HepG2 (cell line): ENCODE results near the gene APBB3. TPM values are rescaled to one million over a fixed set of nuclear protein-coding genes. Genes with fewer than 3 reads are reported as not detected.
A peak's percentile ranks its signal among the peaks of the same experiment; 100 is the strongest.

Experiments used
- BCL6 ChIP-seq: IDR thresholded peaks from 2 replicates; pipeline ENCODE4 v1.6.1; 2016; ENCODE audit warnings: missing genetic modification reagents, missing compliant biosample characterization
- ESRRA ChIP-seq: sonication (generic); formaldehyde crosslinking; IDR thresholded peaks from 2 replicates; pipeline ENCODE4 v1.5.1; 2020; ENCODE audit warnings: mild to moderate bottlenecking, low read depth, missing genetic modification reagents
- FOXK1 ChIP-seq: sonication (generic); formaldehyde crosslinking; IDR thresholded peaks from 2 replicates; pipeline ENCODE4 v1.4.0; 2020; ENCODE audit warnings: low read depth, missing genetic modification reagents, borderline replicate concordance
- HINFP ChIP-seq: sonication (generic); formaldehyde crosslinking; IDR thresholded peaks from 2 replicates; pipeline ENCODE4 v1.4.0; 2020; ENCODE audit warnings: low read depth, mild to moderate bottlenecking, missing genetic modification reagents
- KDM5B ChIP-seq: sonication (generic); formaldehyde crosslinking; IDR thresholded peaks from 2 replicates; pipeline ENCODE4 v1.4.0; 2020; ENCODE audit warnings: missing genetic modification reagents, mild to moderate bottlenecking, borderline replicate concordance
- NCOA1 ChIP-seq: sonication (generic); formaldehyde crosslinking; IDR thresholded peaks from 2 replicates; pipeline ENCODE4 v1.9.0; 2021; ENCODE audit warnings: missing genetic modification reagents
- PAWR ChIP-seq: sonication (generic); formaldehyde crosslinking; IDR thresholded peaks from 2 replicates; pipeline ENCODE4 v1.4.0; 2020; ENCODE audit warnings: missing genetic modification reagents, mild to moderate bottlenecking, borderline replicate concordance
- SALL1 ChIP-seq: sonication (generic); formaldehyde crosslinking; IDR thresholded peaks from 2 replicates; pipeline ENCODE4 v1.8.0; 2022; ENCODE audit warnings: mild to moderate bottlenecking, missing genetic modification reagents
- SRSF4 ChIP-seq: fragments of 200-400 bp; formaldehyde crosslinking; IDR thresholded peaks from one replicate; pipeline ENCODE4 v1.6.1; 2018; ENCODE audit warnings: mild to moderate bottlenecking, low read depth, low read length, moderate library complexity; ENCODE audit not compliant: poor library complexity, severe bottlenecking
- TIGD3 ChIP-seq: sonication (generic); formaldehyde crosslinking; IDR thresholded peaks from 2 replicates; pipeline ENCODE4 v1.5.1; 2020; ENCODE audit warnings: mild to moderate bottlenecking, missing genetic modification reagents, borderline replicate concordance
- U2AF1 ChIP-seq: fragments of 200-400 bp; formaldehyde crosslinking; optimal IDR thresholded peaks from 2 replicates; pipeline ENCODE3; 2017; ENCODE audit warnings: mild to moderate bottlenecking, low read depth, low read length
- U2AF2 ChIP-seq: fragments of 200-400 bp; formaldehyde crosslinking; IDR thresholded peaks from 2 replicates; pipeline ENCODE4 v1.6.1; 2017; ENCODE audit warnings: low read depth, mild to moderate bottlenecking, low read length
- ZNF292 ChIP-seq: sonication (generic); formaldehyde crosslinking; IDR thresholded peaks from 2 replicates; pipeline ENCODE4 v1.8.1; 2022; ENCODE audit warnings: mild to moderate bottlenecking, low read depth, missing genetic modification reagents, borderline replicate concordance
- ZNF317 ChIP-seq: sonication (generic); formaldehyde crosslinking; IDR thresholded peaks from 2 replicates; pipeline ENCODE4 v1.5.0; 2020; ENCODE audit warnings: mild to moderate bottlenecking, missing genetic modification reagents
- ZNF546 ChIP-seq: sonication (generic); formaldehyde crosslinking; conservative IDR thresholded peaks from 2 replicates; pipeline ENCODE4 v1.8.1; 2023; ENCODE audit warnings: mild to moderate bottlenecking, missing genetic modification reagents
- ZNF558 ChIP-seq: sonication (generic); formaldehyde crosslinking; IDR thresholded peaks from 2 replicates; pipeline ENCODE4 v1.9.0; 2022; ENCODE audit warnings: mild to moderate bottlenecking, missing genetic modification reagents, borderline replicate concordance
- ZNF780A ChIP-seq: sonication (generic); formaldehyde crosslinking; IDR thresholded peaks from 2 replicates; pipeline ENCODE4 v1.8.0; 2022; ENCODE audit warnings: mild to moderate bottlenecking, missing genetic modification reagents, moderate library complexity
- polyA plus RNA-seq, 8 experiments: library from polyadenylated mRNA; depleted of rRNA in 3 of 8; stranded (reverse) in 7 of 8; unstranded in 1 of 8; fragments of >200 nt; fragmentation: Illumina TruSeq in 4 of 8; extraction: Trizol in 4 of 8; gene quantifications; 2 replicates each; pipeline versions ENCODE4 v1.2.1 to v1.2.3, GENCODE V29; 2011 to 2016; ENCODE audit warnings: low read depth in 4 of 8, missing spikeins in 1 of 8, mixed read lengths in 1 of 8; ENCODE audit not compliant: insufficient read depth in 1 of 8
- total RNA-seq, 5 experiments: library from RNA; depleted of rRNA; stranded (reverse); fragments of >200 nt; fragmentation: Illumina TruSeq; extraction: Trizol; gene quantifications; 2 replicates each; pipeline ENCODE4 v1.2.3, GENCODE V29; 2016; ENCODE audit warnings: low read depth in 1 of 5
- TF ChIP-seq, protein P1 (sequence below): sonication (generic); formaldehyde crosslinking; IDR thresholded peaks from 2 replicates; pipeline ENCODE4 v1.4.0; 2020; ENCODE audit warnings: missing genetic modification reagents
- TF ChIP-seq, protein P2 (sequence below): sonication (generic); formaldehyde crosslinking; IDR thresholded peaks from 2 replicates; pipeline ENCODE4 v1.4.0; 2020; ENCODE audit warnings: mild to moderate bottlenecking, missing genetic modification reagents
- TF ChIP-seq, protein P3 (sequence below): sonication (generic); formaldehyde crosslinking; IDR thresholded peaks from 2 replicates; pipeline ENCODE4 v1.4.0; 2020; ENCODE audit warnings: low read depth, mild to moderate bottlenecking, missing genetic modification reagents

Gene APBB3
- total and polyA plus RNA-seq, 2 of the 13 experiments (the other 11 are each of a cell fraction or from before 2014, with no cell fraction given), result 0.38 to 0.78 TPM

DNA sequence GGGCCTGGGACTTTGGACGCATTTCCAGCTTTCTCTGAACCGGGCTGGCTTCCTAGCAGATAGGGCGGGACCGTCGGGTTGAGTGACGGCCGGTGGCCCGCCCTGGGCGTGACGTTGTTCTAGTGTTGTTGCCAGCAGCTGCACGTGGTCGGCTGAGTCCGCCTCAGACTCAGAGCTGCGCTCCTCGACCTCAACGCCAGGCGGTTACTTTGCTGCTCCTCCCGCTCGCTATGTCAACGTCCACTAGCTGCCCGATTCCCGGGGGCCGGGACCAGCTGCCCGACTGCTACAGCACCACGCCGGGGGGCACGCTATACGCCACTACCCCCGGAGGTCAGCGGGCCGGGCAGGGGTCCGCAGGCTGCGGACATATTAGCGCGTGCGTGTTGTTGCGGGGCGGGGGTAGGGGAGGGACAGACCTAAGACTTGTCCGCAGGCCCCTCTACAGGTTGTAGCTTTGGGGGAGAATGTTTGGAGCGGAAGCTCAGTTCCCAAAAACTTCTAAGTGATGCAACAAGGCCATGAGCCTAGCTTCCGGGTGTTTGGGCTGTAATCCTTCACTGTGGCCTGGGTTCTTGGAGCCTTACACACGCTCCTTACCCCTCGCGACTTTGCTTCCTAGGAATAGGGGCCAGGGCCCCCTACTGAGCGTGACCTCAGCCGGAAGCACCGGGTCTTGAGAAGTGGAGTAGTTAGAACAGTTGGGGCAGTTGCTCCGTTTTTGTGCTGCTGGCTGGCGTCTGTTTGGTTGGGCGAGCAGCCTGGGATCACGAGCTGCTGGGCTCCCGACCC, 16.7 kb downstream of the APBB3 start, which contains the start of gene EIF4EBP3 (continued):
- TF ChIP-seq, protein P1, sequence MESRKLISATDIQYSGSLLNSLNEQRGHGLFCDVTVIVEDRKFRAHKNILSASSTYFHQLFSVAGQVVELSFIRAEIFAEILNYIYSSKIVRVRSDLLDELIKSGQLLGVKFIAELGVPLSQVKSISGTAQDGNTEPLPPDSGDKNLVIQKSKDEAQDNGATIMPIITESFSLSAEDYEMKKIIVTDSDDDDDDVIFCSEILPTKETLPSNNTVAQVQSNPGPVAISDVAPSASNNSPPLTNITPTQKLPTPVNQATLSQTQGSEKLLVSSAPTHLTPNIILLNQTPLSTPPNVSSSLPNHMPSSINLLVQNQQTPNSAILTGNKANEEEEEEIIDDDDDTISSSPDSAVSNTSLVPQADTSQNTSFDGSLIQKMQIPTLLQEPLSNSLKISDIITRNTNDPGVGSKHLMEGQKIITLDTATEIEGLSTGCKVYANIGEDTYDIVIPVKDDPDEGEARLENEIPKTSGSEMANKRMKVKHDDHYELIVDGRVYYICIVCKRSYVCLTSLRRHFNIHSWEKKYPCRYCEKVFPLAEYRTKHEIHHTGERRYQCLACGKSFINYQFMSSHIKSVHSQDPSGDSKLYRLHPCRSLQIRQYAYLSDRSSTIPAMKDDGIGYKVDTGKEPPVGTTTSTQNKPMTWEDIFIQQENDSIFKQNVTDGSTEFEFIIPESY, result peak; percentile 13; the same call in 1 of the 2 replicates
- TF ChIP-seq ZNF292 (CRISPR knock-in tag), result no peak
- TF ChIP-seq, protein P2, sequence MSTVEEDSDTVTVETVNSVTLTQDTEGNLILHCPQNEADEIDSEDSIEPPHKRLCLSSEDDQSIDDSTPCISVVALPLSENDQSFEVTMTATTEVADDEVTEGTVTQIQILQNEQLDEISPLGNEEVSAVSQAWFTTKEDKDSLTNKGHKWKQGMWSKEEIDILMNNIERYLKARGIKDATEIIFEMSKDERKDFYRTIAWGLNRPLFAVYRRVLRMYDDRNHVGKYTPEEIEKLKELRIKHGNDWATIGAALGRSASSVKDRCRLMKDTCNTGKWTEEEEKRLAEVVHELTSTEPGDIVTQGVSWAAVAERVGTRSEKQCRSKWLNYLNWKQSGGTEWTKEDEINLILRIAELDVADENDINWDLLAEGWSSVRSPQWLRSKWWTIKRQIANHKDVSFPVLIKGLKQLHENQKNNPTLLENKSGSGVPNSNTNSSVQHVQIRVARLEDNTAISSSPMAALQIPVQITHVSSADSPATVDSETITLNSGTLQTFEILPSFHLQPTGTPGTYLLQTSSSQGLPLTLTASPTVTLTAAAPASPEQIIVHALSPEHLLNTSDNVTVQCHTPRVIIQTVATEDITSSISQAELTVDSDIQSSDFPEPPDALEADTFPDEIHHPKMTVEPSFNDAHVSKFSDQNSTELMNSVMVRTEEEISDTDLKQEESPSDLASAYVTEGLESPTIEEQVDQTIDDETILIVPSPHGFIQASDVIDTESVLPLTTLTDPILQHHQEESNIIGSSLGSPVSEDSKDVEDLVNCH (CRISPR knock-in tag), result no peak
- peak; percentile 95 for TF ChIP-seq SALL1
- no peak for TF ChIP-seq ZNF546
- peak; percentile 78 for TF ChIP-seq BCL6 (CRISPR knock-in tag)
- no peak; the same call in 1 of the 2 replicates for TF ChIP-seq ZNF780A
- no peak for TF ChIP-seq ZNF558 (CRISPR knock-in tag)
- peak; percentile 22; the same call in 1 of the 2 replicates for TF ChIP-seq HINFP (CRISPR knock-in tag)
- TF ChIP-seq SRSF4, result no peak
- TF ChIP-seq U2AF2, result no peak
- TF ChIP-seq NCOA1 (CRISPR knock-in tag), result peak; percentile 59; the same call in 1 of the 2 replicates
- peak; percentile 44; the same call in 1 of the 2 replicates for TF ChIP-seq KDM5B (CRISPR knock-in tag)
- no peak for TF ChIP-seq U2AF1
- peak; percentile 93 for TF ChIP-seq FOXK1 (CRISPR knock-in tag)
- no peak for TF ChIP-seq TIGD3 (CRISPR knock-in tag)
- 0 out of 2 replicates have a peak, but pooled peaks have one; percentile 3 for TF ChIP-seq ESRRA
- TF ChIP-seq PAWR (CRISPR knock-in tag), result no peak
- TF ChIP-seq, protein P3, sequence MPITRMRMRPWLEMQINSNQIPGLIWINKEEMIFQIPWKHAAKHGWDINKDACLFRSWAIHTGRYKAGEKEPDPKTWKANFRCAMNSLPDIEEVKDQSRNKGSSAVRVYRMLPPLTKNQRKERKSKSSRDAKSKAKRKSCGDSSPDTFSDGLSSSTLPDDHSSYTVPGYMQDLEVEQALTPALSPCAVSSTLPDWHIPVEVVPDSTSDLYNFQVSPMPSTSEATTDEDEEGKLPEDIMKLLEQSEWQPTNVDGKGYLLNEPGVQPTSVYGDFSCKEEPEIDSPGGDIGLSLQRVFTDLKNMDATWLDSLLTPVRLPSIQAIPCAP, result no peak
- TF ChIP-seq ZNF317, result no peak
